HEK293 (cell line): Measurements from ENCODE around the gene ENOX2.

Experiments
- CTCF ChIA-PET: fragments of 350-600 bp; formaldehyde crosslinking; extraction: SDS; loops from one replicate; lab custom pipeline; 2021; ENCODE audit warnings: antibody characterized with exemption; lab: Yijun Ruan, JAX
- POLR2A ChIA-PET: fragments of 300-600 bp; formaldehyde crosslinking; extraction: SDS; loops from one replicate; lab custom pipeline; 2020; ENCODE audit warnings: antibody characterized with exemption, inconsistent platforms; lab: Yijun Ruan, JAX
- H3K27ac ChIP-seq: fragments of 200-500 bp; sonication (Bioruptor generic); 2 replicates; pipeline ENCODE4 v1.5.1; 2014; ENCODE audit warnings: low read depth, low read length, control low read depth, inconsistent platforms; ENCODE audit errors: extremely low read depth
- H3K36me3 ChIP-seq, 2 experiments: fragments of 200-500 bp in 1 of 2; sonication (Bioruptor generic) in 1 of 2; 1 replicate in 1 of 2; 2 replicates in 1 of 2; pipeline ENCODE4 v1.5.1; 2014 to 2017; ENCODE audit warnings: inconsistent platforms in 2 of 2, low read length in 2 of 2; ENCODE audit not compliant: control insufficient read depth in 2 of 2, insufficient read depth in 1 of 2
- H3K4me1 ChIP-seq: fragments of 200-500 bp; sonication (Bioruptor generic); 2 replicates; pipeline ENCODE4 v1.5.1; 2014; ENCODE audit warnings: mild to moderate bottlenecking, low read length, inconsistent platforms; ENCODE audit not compliant: control insufficient read depth, insufficient read depth
- H3K4me3 ChIP-seq: 2 replicates; pipeline ENCODE4 v1.5.1; 2011; ENCODE audit warnings: low read depth, mild to moderate bottlenecking, control low read depth, low read length, moderate library complexity
- H3K9me3 ChIP-seq: fragments of 200-500 bp; sonication (Bioruptor generic); 2 replicates; pipeline ENCODE4 v1.5.1; 2014; ENCODE audit warnings: low read depth, low read length, inconsistent platforms; ENCODE audit not compliant: control insufficient read depth, insufficient read depth
- BCL11B ChIP-seq: fragments of 450-650 bp; formaldehyde crosslinking; IDR thresholded peaks from 2 replicates; pipeline ENCODE4 v1.5.1; 2016; ENCODE audit warnings: low read depth, missing biosample characterization, missing genetic modification characterization
- EGR2 ChIP-seq: fragments of 450-650 bp; formaldehyde crosslinking; IDR thresholded peaks from 2 replicates; pipeline ENCODE4 v1.5.1; 2016; ENCODE audit warnings: low read depth, missing biosample characterization, missing genetic modification characterization
- GLI2 ChIP-seq: fragments of 450-650 bp; formaldehyde crosslinking; IDR thresholded peaks from 2 replicates; pipeline ENCODE4; 2017; ENCODE audit warnings: missing biosample characterization, missing genetic modification characterization, low read depth, borderline replicate concordance
- GLIS1 ChIP-seq: fragments of 450-650 bp; formaldehyde crosslinking; IDR thresholded peaks from 2 replicates; pipeline ENCODE4 v1.5.1; 2016; ENCODE audit warnings: missing biosample characterization, missing genetic modification characterization
- OSR2 ChIP-seq: fragments of 450-650 bp; formaldehyde crosslinking; IDR thresholded peaks from 2 replicates; pipeline ENCODE4 v1.5.1; 2016; ENCODE audit warnings: missing biosample characterization, missing genetic modification characterization
- PRDM1 ChIP-seq: fragments of 450-650 bp; formaldehyde crosslinking; IDR thresholded peaks from 2 replicates; pipeline ENCODE4; 2016; ENCODE audit warnings: missing biosample characterization, missing genetic modification characterization
- SP2 ChIP-seq: fragments of 450-650 bp; formaldehyde crosslinking; IDR thresholded peaks from 2 replicates; pipeline ENCODE4 v1.5.1; 2016; ENCODE audit warnings: missing biosample characterization, missing genetic modification characterization
- ZBTB8A ChIP-seq: fragments of 450-650 bp; formaldehyde crosslinking; IDR thresholded peaks from 2 replicates; pipeline ENCODE4 v1.5.1; 2016; ENCODE audit warnings: missing biosample characterization, missing genetic modification characterization
- ZEB2 ChIP-seq: fragments of 450-650 bp; formaldehyde crosslinking; IDR thresholded peaks from 2 replicates; pipeline ENCODE4 v1.5.1; 2016; ENCODE audit warnings: missing biosample characterization, missing genetic modification characterization
- ZNF10 ChIP-seq: fragments of 450-650 bp; formaldehyde crosslinking; IDR thresholded peaks from 2 replicates; pipeline ENCODE4 v1.5.1; 2017; ENCODE audit warnings: missing biosample characterization, missing genetic modification characterization
- ZNF133 ChIP-seq: fragments of 450-650 bp; formaldehyde crosslinking; IDR thresholded peaks from 2 replicates; pipeline ENCODE4 v1.5.1; 2016; ENCODE audit warnings: missing biosample characterization, missing genetic modification characterization
- ZNF19 ChIP-seq: fragments of 450-650 bp; formaldehyde crosslinking; IDR thresholded peaks from 2 replicates; pipeline ENCODE4; 2016; ENCODE audit warnings: missing biosample characterization, missing genetic modification characterization, low read depth
- ZNF211 ChIP-seq: fragments of 450-650 bp; formaldehyde crosslinking; IDR thresholded peaks from 2 replicates; pipeline ENCODE4 v1.5.1; 2016; ENCODE audit warnings: low read depth, missing biosample characterization, missing genetic modification characterization
- ZNF366 ChIP-seq: fragments of 450-650 bp; formaldehyde crosslinking; conservative IDR thresholded peaks from 2 replicates; pipeline ENCODE4 v1.5.1; 2016; ENCODE audit warnings: missing biosample characterization, missing genetic modification characterization
- ZNF391 ChIP-seq: fragments of 450-650 bp; formaldehyde crosslinking; IDR thresholded peaks from 2 replicates; pipeline ENCODE4 v1.5.1; 2016; ENCODE audit warnings: low read depth, missing biosample characterization, missing genetic modification characterization, borderline replicate concordance
- ZNF394 ChIP-seq: fragments of 450-650 bp; formaldehyde crosslinking; IDR thresholded peaks from 2 replicates; pipeline ENCODE4 v1.5.1; 2016; ENCODE audit warnings: missing biosample characterization, missing genetic modification characterization, mild to moderate bottlenecking, moderate library complexity, borderline replicate concordance
- ZNF416 ChIP-seq: fragments of 450-650 bp; formaldehyde crosslinking; IDR thresholded peaks from 2 replicates; pipeline ENCODE4 v1.5.1; 2016; ENCODE audit warnings: missing biosample characterization, missing genetic modification characterization
- ZNF423 ChIP-seq: fragments of 450-650 bp; formaldehyde crosslinking; IDR thresholded peaks from 2 replicates; pipeline ENCODE4 v1.5.1; 2016; ENCODE audit warnings: missing biosample characterization, missing genetic modification characterization
- ZNF510 ChIP-seq: fragments of 450-650 bp; formaldehyde crosslinking; IDR thresholded peaks from 2 replicates; pipeline ENCODE4 v1.5.1; 2018; ENCODE audit warnings: mild to moderate bottlenecking, missing genetic modification characterization, missing biosample characterization; ENCODE audit not compliant: insufficient replicate concordance
- ZNF555 ChIP-seq: fragments of 450-650 bp; formaldehyde crosslinking; conservative IDR thresholded peaks from 2 replicates; pipeline ENCODE4 v1.5.1; 2017; ENCODE audit warnings: missing biosample characterization, mild to moderate bottlenecking, missing genetic modification characterization, inconsistent platforms
- ZNF560 ChIP-seq: fragments of 450-650 bp; formaldehyde crosslinking; IDR thresholded peaks from 2 replicates; pipeline ENCODE4 v1.5.1; 2017; ENCODE audit warnings: missing biosample characterization, missing genetic modification characterization, borderline replicate concordance
- ZNF561 ChIP-seq: fragments of 450-650 bp; IDR thresholded peaks from 2 replicates; pipeline ENCODE4 v1.5.1; 2018; ENCODE audit warnings: missing biosample characterization, missing genetic modification characterization, borderline replicate concordance
- ZNF600 ChIP-seq: fragments of 450-650 bp; formaldehyde crosslinking; IDR thresholded peaks from 2 replicates; pipeline ENCODE4 v1.5.1; 2016; ENCODE audit warnings: missing biosample characterization, missing genetic modification characterization
- ZNF629 ChIP-seq: fragments of 450-650 bp; formaldehyde crosslinking; IDR thresholded peaks from 2 replicates; pipeline ENCODE4 v1.5.1; 2017; ENCODE audit warnings: missing biosample characterization, missing genetic modification characterization
- ZNF660 ChIP-seq: fragments of 450-650 bp; IDR thresholded peaks from 2 replicates; pipeline ENCODE4 v1.5.1; 2018; ENCODE audit warnings: missing biosample characterization, mild to moderate bottlenecking, missing genetic modification characterization
- ZNF701 ChIP-seq: fragments of 450-650 bp; formaldehyde crosslinking; IDR thresholded peaks from 2 replicates; pipeline ENCODE4 v1.5.1; 2016; ENCODE audit warnings: missing biosample characterization, missing genetic modification characterization
- ZSCAN23 ChIP-seq: fragments of 450-650 bp; formaldehyde crosslinking; IDR thresholded peaks from 2 replicates; pipeline ENCODE4 v1.5.1; 2016; ENCODE audit warnings: missing biosample characterization, missing genetic modification characterization
- ZXDB ChIP-seq: fragments of 450-650 bp; formaldehyde crosslinking; IDR thresholded peaks from 2 replicates; pipeline ENCODE4 v1.5.1; 2016; ENCODE audit warnings: missing biosample characterization, missing genetic modification characterization
- TF ChIP-seq, protein P1 (sequence below): sonication (generic); formaldehyde crosslinking; IDR thresholded peaks from 2 replicates; pipeline ENCODE4 v1.8.1; 2022; ENCODE audit warnings: mild to moderate bottlenecking, moderate library complexity, missing genetic modification reagents
- TF ChIP-seq, protein P2 (sequence below): fragments of 450-650 bp; formaldehyde crosslinking; IDR thresholded peaks from 2 replicates; pipeline ENCODE4 v1.5.1; 2016; ENCODE audit warnings: missing biosample characterization, missing genetic modification characterization
- TF ChIP-seq, protein P3 (sequence below): fragments of 450-650 bp; formaldehyde crosslinking; IDR thresholded peaks from 2 replicates; pipeline ENCODE4 v1.5.1; 2016; ENCODE audit warnings: missing biosample characterization, missing genetic modification characterization

ENOX2 gene

DNA sequence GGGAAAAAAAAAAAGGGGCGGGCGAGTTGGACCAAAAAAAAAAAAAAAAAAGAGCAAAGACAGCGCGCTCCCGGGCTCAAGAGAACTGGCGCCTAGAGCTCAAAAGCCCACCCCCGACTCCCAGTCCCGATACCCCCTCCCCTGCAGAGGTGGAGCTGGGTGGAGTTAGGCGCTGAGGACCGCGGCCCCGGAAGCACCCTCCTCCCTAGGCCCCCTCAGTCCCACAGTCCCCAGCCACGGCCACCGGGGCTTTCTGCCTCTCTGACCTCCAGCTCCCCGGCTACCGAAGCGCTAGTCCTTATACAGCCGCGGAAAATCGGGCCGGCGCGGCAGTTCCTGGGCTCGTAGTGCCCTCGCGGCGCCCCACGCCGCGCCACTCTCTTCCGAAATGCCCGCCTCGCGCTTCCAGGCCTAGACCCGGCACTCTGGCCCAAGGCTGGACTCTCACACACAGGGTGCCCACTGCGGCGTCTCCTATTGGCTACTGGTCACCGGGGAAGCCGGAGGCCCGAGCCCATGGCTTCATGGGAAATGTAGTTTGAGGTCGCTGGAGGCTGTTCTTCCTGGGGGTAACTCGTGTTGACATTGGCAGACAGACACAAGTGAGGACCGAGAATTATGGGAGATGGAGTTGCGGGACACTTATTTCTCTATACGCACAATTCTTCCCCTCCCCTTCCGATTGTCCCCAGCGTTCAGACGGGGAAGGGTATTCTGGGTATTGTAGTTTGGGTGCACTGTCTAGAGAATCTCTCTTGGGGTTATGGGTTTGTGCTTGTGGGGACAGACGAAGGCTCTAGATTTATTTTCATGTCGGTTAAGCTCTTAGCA, at the start of gene ENOX2 (continued):
- no peak for TF ChIP-seq ZNF510 (tag by site-specific recombination)
- TF ChIP-seq PRDM1 (tag by site-specific recombination), result no peak
- TF ChIP-seq ZNF560 (tag by site-specific recombination), result no peak
- TF ChIP-seq, protein P1, sequence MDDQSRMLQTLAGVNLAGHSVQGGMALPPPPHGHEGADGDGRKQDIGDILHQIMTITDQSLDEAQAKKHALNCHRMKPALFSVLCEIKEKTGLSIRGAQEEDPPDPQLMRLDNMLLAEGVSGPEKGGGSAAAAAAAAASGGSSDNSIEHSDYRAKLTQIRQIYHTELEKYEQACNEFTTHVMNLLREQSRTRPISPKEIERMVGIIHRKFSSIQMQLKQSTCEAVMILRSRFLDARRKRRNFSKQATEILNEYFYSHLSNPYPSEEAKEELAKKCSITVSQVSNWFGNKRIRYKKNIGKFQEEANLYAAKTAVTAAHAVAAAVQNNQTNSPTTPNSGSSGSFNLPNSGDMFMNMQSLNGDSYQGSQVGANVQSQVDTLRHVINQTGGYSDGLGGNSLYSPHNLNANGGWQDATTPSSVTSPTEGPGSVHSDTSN (CRISPR knock-in tag), result no peak
- TF ChIP-seq ZBTB8A (tag by site-specific recombination), result peak; percentile 68
- TF ChIP-seq ZXDB (tag by site-specific recombination), result peak; percentile 90
- no peak for TF ChIP-seq ZEB2 (tag by site-specific recombination)
- TF ChIP-seq EGR2 (tag by site-specific recombination), result peak; percentile 33; the same call in 1 of the 2 replicates
- peak; percentile 87 for TF ChIP-seq GLIS1 (tag by site-specific recombination)
- no peak for TF ChIP-seq ZNF133
- TF ChIP-seq, protein P2, sequence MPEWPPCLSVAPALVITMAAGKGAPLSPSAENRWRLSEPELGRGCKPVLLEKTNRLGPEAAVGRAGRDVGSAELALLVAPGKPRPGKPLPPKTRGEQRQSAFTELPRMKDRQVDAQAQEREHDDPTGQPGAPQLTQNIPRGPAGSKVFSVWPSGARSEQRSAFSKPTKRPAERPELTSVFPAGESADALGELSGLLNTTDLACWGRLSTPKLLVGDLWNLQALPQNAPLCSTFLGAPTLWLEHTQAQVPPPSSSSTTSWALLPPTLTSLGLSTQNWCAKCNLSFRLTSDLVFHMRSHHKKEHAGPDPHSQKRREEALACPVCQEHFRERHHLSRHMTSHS (tag by site-specific recombination), result no peak
- no peak for TF ChIP-seq ZNF211
- TF ChIP-seq ZNF660 (tag by site-specific recombination), result peak; percentile 74
- no peak for TF ChIP-seq GLI2 (tag by site-specific recombination)
- no peak for TF ChIP-seq ZNF19 (tag by site-specific recombination)

DNA sequence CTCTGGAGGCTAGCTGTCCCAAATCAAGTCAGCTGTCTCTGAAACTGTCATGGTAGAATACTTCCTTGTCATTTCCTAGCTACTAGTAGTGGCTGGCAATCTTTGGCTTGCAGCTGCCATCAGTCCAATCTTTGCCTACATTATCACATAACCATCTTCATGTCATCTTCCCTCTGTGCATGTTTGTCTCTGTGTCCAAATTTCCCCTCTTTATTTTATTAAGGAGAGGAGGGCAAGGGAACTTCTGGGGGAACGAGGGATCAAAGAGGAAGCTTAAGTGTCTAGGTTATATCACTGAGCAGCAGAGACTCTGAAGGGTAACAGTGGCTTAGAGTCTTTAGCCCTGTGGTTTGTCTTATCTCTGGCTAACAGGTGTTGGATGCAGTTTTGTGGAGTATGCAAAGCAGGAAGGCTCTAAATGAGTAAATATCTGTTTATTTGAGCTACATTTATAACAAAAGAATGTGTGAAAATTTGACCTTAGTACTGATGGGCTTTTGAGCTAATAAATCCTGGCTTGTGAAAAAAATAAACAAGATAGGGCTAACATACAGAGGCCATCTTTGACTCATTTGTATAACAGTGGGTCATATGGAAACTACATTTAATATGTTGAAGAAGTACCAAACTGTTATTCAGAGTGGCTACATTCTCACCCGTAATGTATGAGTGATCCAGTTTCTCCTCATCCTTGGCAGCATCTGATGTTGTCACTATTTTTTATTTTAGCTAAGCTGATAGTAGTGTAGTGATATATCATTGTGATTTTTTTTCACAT, 49.4 kb upstream of the ENOX2 start:
- H3K36me3 ChIP-seq, result no peaks in the 10 kb centered on the region
- no peak overlapping the region for H3K27ac ChIP-seq
- no peaks in the 10 kb centered on the region for H3K4me1 ChIP-seq
- CTCF ChIA-PET, result no interaction called here
- POLR2A ChIA-PET, result interaction anchor here (0.6 kb wide), 1 partner anchor 12 kb away, joined by 4 read pairs; no protein-coding TSS in a partner anchor
- TF ChIP-seq ZNF10 (no peak), ZSCAN23 (tag by site-specific recombination) (no peak)
- H3K9me3 ChIP-seq, result no peaks in the 10 kb centered on the region
- H3K4me3 ChIP-seq, result no peak overlapping the region

DNA sequence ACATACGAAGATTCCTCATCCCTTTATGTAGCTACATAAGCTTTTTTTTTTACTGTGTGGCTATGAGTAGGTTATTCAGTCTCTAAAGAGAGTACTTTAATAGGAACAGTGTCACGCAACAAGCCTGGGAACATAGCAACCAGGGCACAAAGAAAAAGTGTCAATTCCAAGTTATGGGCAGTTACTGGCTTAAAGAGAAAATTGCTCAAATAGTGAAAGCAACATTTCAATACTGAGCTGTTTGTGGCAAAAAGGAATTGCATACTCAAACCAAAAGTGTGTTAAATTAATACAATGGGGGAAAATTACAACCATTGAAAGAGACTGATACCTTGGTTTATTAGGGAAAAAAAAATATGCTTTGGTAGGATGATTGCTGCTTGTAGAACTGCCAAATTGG, 41.2 kb upstream of the ENOX2 start:
- Histone ChIP-seq H3K9me3 (no peaks in the 10 kb centered on the region), H3K36me3 (no peaks in the 10 kb centered on the region), H3K4me3 (no peak overlapping the region), H3K27ac (no peak overlapping the region), H3K4me1 (no peaks in the 10 kb centered on the region)
- ChIA-PET POLR2A (no interaction called here), CTCF (interaction anchor here (0.6 to 2.3 kb wide), 5 partner anchors 27 to 997 kb away, joined by 3 to 7 read pairs (median 5); no protein-coding TSS in a partner anchor)
- TF ChIP-seq ZNF391 (tag by site-specific recombination), result no peak
- no peak for TF ChIP-seq ZNF561 (tag by site-specific recombination)
- TF ChIP-seq ZNF394 (tag by site-specific recombination), result no peak
- no peak for TF ChIP-seq ZNF600
- TF ChIP-seq ZNF366 (tag by site-specific recombination), result no peak
- TF ChIP-seq ZNF423 (tag by site-specific recombination), result no peak
- no peak for TF ChIP-seq ZSCAN23 (tag by site-specific recombination)
- TF ChIP-seq ZNF629 (tag by site-specific recombination), result no peak
- TF ChIP-seq, protein P3, sequence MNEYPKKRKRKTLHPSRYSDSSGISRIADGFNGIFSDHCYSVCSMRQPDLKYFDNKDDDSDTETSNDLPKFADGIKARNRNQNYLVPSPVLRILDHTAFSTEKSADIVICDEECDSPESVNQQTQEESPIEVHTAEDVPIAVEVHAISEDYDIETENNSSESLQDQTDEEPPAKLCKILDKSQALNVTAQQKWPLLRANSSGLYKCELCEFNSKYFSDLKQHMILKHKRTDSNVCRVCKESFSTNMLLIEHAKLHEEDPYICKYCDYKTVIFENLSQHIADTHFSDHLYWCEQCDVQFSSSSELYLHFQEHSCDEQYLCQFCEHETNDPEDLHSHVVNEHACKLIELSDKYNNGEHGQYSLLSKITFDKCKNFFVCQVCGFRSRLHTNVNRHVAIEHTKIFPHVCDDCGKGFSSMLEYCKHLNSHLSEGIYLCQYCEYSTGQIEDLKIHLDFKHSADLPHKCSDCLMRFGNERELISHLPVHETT (tag by site-specific recombination), result no peak
- no peak for TF ChIP-seq ZNF555 (tag by site-specific recombination)
- no peak for TF ChIP-seq OSR2 (tag by site-specific recombination)
- no peak for TF ChIP-seq SP2 (tag by site-specific recombination)
- no peak for TF ChIP-seq ZNF416 (tag by site-specific recombination)
- no peak for TF ChIP-seq BCL11B (tag by site-specific recombination)
- no peak for TF ChIP-seq ZNF701 (tag by site-specific recombination)
